G401 (cell line): ENCODE measurements around the gene PRKACB. TPM values are rescaled to one million over a fixed set of nuclear protein-coding genes. Genes with fewer than 3 reads are reported as not detected.
A peak's percentile ranks its signal among the peaks of the same experiment; 100 is the strongest.
"Not testable (repeated sequence)": the region's sequence is repeated elsewhere in the genome, so short reads cannot be mapped to it uniquely, and the experiment has no call there.

Experiments
- DNase-seq: peaks from one replicate; pipeline ENCODE4 v3.0.0-alpha.2; 2015; ENCODE audit warnings: low spot score
- in situ Hi-C: cut with HindIII; loops from 2 replicates; pipeline ENCODE4 v1.10.0; 2016; ENCODE audit warnings: low sequenced_read_pairs, mixed read lengths
- total RNA-seq: library from RNA; depleted of rRNA; stranded (reverse); fragments of >200 nt; shearing (Covaris generic); gene quantifications from 2 replicates; pipeline ENCODE4 v1.2.3, GENCODE V29; 2014

PRKACB gene
- total RNA-seq, 1 experiment from 2014 or later = 15.5 TPM

DNA sequence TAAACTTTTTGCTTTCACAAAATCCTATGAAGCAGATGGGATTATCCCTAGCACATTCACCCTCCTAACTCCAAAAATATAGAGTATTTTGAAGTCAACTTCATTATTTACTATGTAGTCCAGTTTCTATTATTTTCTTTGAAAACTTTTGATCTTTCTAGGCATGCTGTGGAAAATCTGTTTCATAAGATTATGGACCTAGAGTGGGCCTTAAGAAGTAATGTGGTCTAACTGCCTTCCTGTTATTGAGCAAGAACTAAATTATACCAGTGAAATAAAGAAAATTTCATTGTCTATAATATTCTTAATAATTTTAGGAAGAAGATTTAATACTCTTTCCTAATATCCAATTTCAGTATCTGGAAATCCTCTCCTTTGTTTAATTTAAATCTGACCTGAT, 58.1 kb downstream of the PRKACB start:
- in situ Hi-C loops = no loop called here
- no peak for DNase-seq

DNA sequence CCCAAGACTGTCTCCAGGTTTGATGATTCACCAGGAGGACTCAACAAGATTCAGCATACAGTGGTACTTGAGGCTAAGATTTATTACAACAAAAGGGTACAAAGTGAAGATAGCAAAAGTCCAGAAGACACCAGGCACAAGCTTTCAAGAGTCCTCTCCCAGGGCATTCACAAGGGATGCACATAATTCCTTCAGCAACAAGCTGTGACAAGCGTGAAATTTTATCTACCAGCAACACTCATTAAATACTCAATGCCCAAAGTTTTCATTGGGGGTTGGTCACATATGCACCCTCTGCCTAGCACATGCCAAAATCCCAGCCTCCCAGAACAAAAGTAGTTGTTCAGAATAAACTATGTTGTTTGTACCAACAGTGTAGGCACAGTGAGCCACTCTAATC, 62.3 kb downstream of the PRKACB start:
- no peak for DNase-seq
- in situ Hi-C loops = no loop called here

DNA sequence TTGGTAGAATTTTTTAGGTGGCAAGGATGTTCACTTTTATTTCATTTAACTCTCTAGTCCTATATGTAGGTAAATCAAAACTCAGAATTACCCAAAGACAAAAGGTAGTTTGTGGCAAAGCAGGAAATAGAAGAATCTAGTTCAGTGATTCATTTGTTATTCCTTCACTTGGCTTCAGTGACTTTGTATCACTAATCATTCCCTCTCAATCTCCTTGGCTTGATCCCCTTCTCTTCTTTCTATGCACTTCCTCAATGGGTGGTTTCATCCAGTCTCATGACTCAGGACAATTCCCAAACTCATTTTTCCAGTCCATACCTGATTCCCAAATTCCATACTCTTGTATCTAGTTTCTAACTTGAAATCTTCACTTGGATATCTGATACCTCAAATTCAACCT, 64.9 kb downstream of the PRKACB start:
- in situ Hi-C loops = no loop called here

DNA sequence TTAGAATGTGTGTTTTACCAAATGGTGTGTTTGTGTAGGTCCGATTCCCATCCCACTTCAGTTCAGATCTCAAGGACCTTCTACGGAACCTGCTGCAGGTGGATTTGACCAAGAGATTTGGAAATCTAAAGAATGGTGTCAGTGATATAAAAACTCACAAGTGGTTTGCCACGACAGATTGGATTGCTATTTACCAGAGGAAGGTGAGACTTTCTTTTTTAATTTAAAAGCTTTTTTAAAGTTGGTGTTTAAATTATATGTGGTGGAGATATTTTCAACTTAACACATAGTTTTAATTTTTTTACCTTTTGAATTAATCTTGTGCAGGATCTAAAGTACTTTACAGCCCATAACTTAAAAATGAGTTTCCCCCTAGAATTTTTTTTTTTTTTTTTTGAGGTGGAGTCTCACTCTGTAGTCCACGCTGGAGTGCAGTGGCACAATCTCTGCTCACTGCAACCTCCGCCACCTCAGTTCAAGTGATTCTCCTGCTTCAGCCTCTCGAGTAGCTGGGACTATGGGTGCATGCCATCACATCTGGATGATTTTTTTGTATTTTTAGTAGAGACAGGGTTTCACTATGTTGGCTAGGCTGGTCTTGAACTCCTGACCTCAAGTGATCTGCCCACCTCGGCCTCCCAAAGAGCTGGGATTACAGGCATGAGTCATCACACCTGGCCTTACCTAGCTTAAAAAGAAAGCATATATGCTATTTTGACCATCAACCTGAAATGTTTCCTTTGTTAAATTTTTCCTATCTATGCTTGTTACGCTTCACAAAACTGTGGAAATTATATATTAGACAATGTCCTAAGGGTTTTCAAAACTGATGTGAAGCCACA, 70.3 kb downstream of the PRKACB start:
- in situ Hi-C loops = no loop called here
- no peak for DNase-seq

More for the DNA sequence above, 64.9 kb downstream of the PRKACB start:
- DNase-seq = no peak

DNA sequence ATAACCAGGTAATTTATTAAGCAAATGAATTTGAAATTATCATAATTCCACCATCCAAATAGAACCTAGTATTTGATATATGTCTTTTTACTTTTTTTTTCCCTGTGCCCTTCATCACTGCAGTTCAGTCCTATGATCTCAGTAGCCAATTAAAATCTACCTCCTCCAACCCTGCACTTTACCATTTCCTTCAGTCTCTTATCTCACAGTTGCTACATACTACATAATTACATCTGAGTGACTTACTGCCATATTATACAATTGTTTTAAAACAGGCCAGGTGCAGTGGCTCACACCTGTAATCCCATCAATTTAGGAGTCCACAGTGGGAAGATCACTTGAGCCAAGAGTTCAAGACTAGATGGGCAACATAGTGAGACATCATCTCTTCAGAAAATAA, 73.2 kb downstream of the PRKACB start:
- in situ Hi-C loops = no loop called here
- DNase-seq = no peak

DNA sequence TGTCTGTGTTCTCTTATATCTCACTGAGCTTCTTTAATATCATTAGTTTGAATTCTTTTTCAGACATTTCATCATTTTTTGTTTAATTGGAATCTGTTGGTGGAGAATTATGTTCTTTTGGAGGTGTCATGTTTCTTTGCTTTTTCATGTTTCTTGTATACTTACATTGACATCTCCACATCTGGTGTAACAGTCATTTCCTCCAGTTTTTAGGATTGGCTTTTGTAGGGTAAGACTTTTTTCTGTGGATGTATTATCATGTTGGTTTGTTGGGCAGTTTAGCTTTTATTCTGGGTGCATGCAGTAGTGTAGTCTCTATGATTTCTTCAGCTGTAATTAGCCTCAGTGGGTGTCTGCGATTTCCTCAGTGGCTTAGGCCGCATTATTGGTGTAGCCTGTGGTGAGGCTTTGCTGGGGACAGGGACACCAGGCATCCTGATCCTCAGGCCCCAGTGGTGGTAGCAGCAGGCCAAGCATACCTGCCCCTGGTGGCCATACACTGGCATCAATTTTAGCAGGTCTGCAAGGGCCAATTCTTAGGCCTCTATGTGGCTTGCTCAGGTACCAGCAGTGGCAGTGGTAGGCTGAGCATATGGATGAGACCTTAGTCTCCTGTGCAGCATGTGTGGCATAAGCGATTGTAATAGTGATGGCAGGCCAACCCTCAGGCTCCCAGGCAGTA, 79.8 kb downstream of the PRKACB start:
- no peak for DNase-seq

DNA sequence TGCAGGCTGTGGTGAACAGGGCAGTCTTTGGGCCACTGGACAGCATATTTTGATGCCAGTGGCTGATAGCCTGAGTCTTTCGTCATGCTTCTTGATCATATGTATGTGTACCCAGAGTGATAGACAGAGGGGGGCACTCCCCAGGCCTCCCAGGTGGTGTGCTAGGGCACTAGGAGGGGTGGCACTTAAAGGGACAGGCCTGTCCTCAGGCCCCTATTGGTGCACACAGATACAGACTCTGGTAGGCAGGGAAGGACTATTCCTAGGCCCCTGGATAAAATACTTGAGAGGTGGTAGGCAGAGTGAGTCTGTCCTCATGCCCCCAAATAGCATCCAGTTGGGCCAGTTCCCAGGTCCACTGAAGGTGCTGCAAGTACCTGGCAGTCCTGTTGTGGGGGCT, 80.8 kb downstream of the PRKACB start:
- in situ Hi-C loops = no loop called here
- DNase-seq = no peak

More for the DNA sequence above, 79.8 kb downstream of the PRKACB start:
- in situ Hi-C loops = no loop called here

DNA sequence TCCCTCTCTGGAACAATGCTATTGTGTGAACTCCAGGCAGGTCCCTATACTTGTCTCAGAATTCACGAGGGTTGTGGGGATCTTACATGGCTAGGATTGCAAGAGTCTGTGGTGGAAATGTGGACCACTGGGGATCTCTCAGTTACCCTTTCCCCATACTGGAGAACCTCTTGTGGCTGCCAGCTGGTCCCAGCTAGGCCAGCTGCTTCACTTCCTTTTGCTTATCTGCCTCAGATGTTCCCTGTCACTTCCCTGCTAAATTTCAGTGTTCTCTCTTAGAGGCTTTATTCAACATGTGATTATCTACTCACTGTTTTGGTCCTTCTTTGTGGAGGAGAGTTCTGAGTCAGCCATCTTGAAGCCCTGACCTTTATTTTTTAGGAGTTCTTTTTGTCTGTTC, 81.6 kb downstream of the PRKACB start:
- no peak for DNase-seq
- in situ Hi-C loops = no loop called here

DNA sequence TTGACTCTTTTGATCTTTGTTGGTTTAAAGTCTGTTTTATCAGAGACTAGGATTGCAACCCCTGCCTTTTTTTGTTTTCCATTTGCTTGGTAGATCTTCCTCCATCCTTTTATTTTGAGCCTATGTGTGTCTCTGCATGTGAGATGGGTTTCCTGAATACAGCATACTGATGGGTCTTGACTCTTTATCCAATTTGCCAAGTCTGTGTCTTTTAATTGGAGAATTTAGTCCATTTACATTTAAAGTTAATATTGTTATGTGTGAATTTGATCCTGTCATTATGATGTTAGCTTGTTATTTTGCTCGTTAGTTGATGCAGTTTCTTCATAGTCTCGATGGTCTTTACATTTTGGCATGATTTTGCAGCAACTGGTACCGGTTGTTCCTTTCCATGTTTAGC, 88.6 kb downstream of the PRKACB start:
- DNase-seq, in situ Hi-C loops: not testable (repeated sequence)

DNA sequence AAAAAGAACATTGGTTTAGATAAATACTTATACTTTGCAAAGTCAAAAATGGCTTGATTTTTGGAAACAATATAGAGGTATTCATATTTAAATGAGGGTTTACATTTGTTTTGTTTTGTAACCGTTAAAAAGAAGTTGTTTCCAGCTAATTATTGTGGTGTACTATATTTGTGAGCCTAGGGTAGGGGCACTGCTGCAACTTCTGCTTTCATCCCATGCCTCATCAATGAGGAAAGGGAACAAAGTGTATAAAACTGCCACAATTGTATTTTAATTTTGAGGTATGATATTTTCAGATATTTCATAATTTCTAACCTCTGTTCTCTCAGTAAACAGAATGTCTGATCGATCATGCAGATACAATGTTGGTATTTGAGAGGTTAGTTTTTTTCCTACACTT, 92.2 kb downstream of the PRKACB start:
- no peak for DNase-seq
- in situ Hi-C loops = no loop called here

DNA sequence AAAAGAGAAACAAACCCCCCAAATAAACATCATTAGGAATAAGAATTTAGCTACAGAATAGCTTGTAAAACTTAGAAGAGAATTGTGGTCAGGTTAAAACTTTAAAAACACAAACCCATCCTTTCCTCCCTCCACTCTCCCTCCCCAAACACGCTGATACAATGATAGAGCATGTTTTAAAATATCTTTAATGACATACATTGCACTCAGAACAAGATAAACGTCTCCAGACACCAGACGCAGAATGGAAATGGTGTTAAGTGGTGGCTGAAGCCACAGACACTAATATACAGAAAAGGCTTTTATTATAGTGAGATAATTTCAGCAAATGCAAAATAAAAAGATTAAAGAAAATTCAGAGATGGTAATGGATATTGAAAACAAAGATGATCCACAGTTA, 98.6 kb downstream of the PRKACB start:
- no peak for DNase-seq
- in situ Hi-C loops = no loop called here

DNA sequence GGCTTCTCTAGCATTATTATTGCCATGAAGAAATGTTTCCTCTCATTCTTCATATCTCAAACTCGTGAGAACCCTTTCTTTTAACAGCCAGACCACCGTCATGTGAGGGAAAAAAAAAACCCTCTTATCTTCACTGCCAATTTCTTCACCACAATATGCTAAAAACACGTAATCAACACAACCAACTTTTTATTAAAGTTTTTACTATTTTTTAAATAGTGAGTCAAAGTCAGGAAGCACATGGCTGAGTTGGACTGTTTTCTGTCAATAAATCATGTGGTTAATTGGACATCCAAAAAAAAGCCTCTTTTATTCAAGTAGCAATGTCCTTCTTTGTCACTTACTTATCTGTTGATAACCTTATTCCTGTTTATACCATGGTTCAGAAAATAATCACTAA, 101.5 kb downstream of the PRKACB start:
- in situ Hi-C loops = no loop called here
- no peak for DNase-seq

DNA sequence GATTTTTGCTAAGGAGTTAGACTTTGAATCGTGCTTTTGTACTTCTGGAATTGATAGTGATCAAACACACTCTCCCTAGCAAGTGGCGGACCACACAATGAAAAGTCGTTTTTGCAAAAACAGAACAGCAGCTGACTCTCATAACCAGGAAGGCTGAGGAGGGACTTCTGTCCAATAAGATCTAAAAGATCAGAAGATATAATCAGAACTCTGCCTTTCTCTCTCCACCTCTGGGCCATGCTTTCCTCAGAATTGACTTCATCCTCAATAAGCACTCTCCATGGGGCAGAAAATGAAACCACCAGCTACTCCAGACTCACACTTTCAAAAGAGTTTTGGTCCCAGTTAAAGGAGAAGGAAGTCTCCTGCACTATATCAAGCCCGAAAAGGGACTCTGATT, 102.1 kb downstream of the PRKACB start:
- in situ Hi-C loops = no loop called here
- no peak for DNase-seq

DNA sequence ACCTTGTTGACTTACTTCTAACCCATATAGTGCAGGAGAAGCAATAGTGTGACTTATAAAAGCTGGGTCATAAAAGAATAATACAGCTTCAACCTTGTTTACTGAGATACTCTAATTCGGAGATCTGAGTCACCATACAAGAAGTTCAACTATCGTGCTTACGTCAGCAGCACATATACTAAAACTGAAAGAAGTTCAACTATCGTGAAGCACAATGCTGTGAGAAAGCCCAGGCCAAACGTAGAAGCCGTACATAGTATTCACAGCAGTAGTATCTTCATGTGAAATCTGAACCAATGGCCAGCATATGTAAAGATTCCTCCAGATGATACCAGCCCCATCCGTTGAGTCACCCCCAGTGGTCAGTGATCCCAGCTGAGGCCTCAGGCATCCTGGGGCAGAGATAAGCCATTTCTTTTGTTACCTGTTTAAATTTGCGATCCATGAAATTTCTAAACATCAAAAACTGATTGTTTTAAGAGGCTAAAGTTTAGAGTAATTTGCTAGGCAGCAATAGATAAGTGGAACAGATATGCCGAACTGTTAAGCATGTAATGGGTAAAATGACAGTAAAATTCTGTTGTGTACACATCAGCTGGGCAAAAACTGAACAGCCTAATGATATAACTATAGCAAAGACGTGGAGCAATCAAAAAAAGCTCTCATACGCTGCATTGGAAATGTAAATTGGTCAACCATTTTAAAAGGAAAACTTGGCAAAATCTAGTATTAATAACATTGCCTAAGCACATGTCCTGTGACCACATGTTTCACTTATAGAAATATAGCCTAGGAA, 103.6 kb downstream of the PRKACB start:
- in situ Hi-C loops = no loop called here
- DNase-seq = no peak

DNA sequence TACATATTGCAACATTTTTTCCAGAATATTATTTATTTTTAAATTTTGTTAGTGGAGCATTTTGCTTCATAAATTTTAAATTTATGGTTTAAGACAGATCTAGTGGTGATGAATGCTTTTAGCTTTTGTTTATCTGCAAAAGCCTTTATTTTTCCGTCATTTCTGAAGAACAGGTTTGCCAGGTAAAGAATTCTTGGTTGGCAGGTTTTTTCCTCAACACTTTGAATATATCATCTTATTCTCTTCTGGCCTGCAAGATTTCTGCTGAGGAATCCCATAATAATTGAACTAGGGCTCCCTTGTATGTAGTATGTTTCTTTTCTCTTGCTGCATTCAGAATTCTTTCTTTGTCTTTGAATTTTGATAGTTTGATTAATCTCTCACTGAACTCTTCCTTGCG, 106.6 kb downstream of the PRKACB start:
- in situ Hi-C loops = no loop called here

DNA sequence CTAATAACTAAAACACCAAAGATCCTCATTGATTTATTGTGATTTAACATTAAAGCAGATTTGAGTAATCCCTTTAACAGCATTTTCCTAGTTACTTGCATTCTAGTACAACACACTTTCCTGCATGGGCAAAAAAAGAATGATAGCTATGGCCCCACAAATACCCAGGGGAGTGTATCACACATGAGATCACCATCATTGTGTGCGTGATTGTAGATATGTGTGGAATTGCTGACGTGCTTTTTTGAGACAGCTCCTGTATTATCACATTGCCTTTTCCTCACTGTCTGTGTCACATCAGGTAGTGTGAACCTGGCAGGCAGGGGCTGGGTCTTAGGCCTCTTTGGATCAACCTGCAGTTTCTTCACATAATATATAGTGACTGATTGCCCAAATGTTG, 109.0 kb downstream of the PRKACB start:
- in situ Hi-C loops = no loop called here
- DNase-seq = no peak

More for the DNA sequence above, 106.6 kb downstream of the PRKACB start:
- DNase-seq = no peak

DNA sequence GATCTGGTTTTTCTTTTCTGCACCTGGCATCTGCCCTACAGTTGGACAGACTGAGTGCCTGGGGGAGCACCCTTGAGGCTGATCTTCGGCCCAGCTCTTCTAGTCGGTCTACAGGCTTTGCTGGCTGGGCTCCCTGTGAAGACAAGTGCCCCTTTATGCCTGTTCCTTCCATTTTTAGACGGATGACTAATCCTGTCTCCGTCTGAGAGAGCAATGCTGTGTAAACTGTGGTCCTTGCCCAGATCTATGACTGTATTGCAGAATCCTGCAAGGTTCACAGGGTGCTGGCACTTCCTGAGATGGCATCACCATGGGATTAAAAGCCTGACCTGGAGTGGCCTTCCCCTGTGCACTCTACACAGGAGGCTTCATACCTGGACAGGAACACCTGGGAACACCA, 109.8 kb downstream of the PRKACB start:
- in situ Hi-C loops = no loop called here
- peak; percentile 17 for DNase-seq

DNA sequence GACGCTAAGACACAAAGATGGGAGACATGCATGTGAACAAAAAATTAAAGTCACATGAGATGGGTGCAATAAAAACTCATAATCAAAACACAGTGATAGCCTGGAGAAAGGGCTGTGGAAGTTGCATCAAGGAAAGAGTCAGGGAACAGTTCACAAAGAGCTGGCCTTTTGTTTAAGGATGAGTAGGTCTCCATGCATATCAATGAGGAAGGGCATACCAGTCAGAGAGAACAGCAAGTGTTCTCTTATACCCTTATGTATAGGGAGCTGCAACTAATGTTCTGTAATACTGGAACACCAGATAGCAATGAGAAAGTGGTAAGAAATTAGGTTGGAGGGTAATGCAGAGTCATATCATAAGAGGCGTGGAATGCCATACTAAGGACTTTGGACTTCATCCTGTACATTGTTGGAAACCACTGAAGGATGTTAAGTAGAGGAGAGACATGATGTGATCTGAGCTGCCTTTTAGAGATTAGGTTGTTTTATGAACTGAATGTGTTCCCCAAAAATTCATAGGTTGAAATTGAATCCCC, 110.7 kb downstream of the PRKACB start:
- no peak for DNase-seq
- in situ Hi-C loops = no loop called here

DNA sequence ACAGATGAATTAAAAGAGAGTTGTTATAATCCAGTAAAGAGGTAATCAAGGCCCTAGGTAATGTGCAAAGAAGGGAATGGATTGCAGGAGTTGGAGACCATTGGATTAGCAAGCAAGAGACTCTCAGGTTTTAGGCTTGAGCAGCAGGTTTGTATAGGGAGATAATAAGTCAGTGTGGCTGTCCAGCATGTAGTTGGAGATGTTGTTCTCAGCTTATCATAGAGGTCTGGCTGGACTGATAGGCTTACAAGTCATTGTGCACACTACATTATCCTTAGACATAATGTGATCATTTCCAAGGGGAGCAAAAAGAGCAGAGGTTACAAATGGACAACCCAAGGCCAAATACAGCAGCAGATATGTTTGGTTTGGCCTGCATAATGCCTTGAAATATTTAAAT, 111.5 kb downstream of the PRKACB start:
- in situ Hi-C loops = no loop called here
- no peak for DNase-seq

DNA sequence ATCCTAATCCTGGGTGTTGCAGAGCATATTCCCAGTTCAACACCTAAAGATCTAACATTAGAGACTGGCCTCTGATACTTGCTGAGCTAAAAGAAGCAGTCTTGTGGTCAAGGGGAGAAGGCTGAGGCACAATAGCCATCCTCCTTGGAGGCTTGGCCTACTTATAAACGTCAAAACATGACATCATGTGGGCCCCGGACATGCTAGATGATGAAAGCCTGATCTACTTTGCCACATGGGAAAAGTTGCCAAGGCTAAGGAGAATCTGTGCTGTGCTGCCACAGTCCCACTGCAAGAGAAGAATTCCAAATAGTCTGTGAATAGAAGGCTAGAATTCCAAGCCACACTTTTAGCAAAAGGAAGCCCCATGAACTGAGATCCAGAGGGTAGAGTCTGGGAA, 113.5 kb downstream of the PRKACB start:
- in situ Hi-C loops = no loop called here
- no peak for DNase-seq
